ENCODE data around the gene SCIN. TPM values are rescaled to one million over a fixed set of nuclear protein-coding genes. Genes with fewer than 3 reads are reported as not detected.
"Not testable (repeated sequence)": the region's sequence is repeated elsewhere in the genome, so short reads cannot be mapped to it uniquely, and the experiment has no call there.

Gene SCIN
- total RNA-seq, 4 donors from 2014 or later: under 0.01 to 6.5 (median 2.4) TPM

DNA sequence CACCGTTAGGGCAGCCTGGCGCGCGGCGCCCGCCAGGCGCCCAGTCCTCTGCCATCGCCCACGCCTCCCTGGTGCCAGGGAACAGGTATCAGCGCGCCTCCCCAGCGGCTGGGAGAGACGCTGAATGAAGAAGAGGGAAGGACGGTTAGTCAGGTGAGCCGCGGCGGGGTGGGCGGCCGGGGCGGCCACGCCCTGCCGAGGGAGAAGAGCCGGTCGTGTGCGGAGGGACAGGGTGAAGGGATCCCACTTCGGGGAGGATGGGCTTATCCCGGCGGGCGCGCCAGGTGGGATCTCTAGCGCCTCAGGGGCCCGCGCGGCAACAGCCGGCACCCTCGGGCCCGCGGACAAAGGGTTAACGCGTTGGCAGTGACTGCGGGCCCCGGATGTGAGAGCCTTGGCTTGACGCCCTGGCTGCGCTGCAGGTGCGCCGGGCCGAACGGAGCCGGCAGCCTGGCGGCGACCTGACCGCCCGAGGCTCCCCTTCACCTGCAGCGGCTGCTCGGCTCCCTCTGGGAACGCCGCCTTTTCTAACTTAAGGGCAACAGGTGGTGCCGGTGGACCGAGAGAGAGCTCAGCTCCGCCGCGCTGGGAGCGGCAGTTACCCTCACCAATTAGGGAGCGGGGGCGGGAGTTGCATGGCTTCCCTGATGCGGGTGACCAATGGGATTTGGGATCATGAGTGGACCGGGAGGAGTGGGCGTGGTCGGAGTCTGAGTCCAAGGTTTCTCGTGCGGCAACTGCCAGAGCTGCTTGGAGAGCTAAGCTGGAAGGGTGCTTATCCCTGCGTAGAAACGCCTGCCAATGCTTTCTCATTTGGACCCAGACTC lies 116.6 kb downstream of the SCIN start, which contains the start of gene ARL4A:
Gene ARL4A (plus strand): TSS at position 743 of the 827 bp plus-strand sequence. CDS start 622 bp downstream, outside the sequence.
- no peaks in the 10 kb centered on the region for H3K9me3 ChIP-seq
- intact Hi-C loops (cut with DNase I; ENCODE audit: low total_unique reads): no loop called here
- no peaks in the 10 kb centered on the region for H3K36me3 ChIP-seq
- H3K27ac ChIP-seq: peak within 1 kb of the TSS; percentile 79 to 85
- no peaks in the 10 kb centered on the region for H3K4me1 ChIP-seq
- no peaks in the 10 kb centered on the region for H3K27me3 ChIP-seq
- TF ChIP-seq, protein P1, sequence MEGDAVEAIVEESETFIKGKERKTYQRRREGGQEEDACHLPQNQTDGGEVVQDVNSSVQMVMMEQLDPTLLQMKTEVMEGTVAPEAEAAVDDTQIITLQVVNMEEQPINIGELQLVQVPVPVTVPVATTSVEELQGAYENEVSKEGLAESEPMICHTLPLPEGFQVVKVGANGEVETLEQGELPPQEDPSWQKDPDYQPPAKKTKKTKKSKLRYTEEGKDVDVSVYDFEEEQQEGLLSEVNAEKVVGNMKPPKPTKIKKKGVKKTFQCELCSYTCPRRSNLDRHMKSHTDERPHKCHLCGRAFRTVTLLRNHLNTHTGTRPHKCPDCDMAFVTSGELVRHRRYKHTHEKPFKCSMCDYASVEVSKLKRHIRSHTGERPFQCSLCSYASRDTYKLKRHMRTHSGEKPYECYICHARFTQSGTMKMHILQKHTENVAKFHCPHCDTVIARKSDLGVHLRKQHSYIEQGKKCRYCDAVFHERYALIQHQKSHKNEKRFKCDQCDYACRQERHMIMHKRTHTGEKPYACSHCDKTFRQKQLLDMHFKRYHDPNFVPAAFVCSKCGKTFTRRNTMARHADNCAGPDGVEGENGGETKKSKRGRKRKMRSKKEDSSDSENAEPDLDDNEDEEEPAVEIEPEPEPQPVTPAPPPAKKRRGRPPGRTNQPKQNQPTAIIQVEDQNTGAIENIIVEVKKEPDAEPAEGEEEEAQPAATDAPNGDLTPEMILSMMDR (IDR thresholded peaks at IDR 0.05): peak; percentile 21 to 58 (median 50)
- TF ChIP-seq POLR2A (IDR thresholded peaks at IDR 0.05): peak; percentile 69 to 89
- DNase-seq: peak; percentile 96 to 99
- H3K4me3 ChIP-seq: peak within 1 kb of the TSS; percentile 59 to 82

DNA sequence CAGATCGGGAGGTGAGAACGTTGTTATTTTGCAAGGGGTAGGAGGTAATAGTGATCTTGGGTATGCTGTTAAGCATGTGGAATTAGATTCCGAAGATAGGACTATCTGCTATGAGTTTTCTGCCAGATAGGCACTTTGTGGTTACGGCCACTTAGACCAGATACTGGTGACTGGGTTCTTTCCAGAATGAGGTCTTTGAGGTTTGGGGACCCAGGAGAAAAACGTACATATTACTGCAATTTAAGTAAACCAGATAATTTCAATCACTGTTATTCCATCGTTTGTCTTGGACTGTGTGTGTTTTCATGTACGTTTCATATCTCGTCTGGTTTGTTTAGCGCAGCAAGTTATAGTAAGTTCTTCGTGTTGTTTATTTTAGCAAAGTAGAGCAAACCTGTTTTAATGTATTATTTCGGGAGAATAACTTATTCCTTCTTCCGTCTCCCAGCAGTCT lies 117.2 kb downstream of the SCIN start:
- Histone ChIP-seq H3K4me1 (no peaks in the 10 kb centered on the region), H3K9me3 (no peaks in the 10 kb centered on the region), H3K4me3 (peak overlapping the region; percentile 59 to 82), H3K27ac (peak overlapping the region; percentile 59 to 79), H3K27me3 (no peaks in the 10 kb centered on the region), H3K36me3 (no peaks in the 10 kb centered on the region)
- no peak for DNase-seq
- TF ChIP-seq, protein P1 (IDR thresholded peaks at IDR 0.05): no peak
- TF ChIP-seq POLR2A (IDR thresholded peaks at IDR 0.05): no peak
- intact Hi-C loops (cut with DNase I; ENCODE audit: low total_unique reads): no loop called here

DNA sequence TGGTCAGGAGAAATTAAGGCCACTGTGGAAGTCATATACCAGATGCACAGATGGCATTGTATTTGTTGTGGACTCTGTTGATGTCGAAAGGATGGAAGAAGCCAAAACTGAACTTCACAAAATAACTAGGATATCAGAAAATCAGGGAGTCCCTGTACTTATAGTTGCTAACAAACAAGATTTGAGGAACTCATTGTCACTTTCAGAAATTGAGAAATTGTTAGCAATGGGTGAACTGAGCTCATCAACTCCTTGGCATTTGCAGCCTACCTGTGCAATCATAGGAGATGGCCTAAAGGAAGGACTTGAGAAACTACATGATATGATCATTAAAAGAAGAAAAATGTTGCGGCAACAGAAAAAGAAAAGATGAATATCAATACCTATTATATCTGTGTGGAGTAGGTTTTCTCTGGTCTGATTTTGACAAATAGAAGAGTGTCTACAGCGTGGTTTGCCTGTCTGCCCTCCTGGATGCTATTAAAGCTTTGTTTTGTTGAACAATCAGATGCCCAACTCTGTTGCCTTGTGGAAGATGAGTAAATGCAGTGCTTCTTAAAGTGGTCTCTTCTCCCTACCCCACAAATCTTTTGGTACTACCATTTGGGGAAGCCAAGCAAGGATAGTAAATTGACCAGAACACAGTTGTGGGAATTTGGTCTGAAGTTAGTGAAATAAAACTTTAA lies 118.1 kb downstream of the SCIN start:
- H3K36me3 ChIP-seq; H3K4me1 ChIP-seq; DNase-seq; H3K9me3 ChIP-seq; H3K27me3 ChIP-seq; intact Hi-C loops (cut with DNase I; ENCODE audit: low total_unique reads): not testable (repeated sequence)
- peak overlapping the region in 1 of 2 donors; percentile 79 for H3K27ac ChIP-seq
- H3K4me3 ChIP-seq: peak overlapping the region; percentile 12 to 82

DNA sequence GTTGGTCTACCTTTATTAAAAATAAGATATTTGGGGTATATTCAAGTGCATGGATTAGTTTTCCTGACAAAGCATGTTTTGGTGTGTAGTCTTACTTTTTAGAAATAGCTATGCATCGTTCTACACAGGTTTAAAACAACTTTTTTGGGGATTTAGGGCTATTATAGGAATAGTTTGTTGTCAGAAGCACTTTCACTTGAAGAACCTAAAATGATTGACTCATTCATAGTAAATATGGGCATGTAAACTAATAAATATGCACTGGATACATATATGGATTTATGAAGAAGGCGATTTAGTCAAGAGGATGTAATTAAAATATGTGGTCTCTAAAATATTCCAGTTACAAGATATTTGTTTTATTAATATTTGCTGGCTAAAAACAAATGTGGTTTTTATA lies 118.9 kb downstream of the SCIN start:
- no peaks in the 10 kb centered on the region for H3K36me3 ChIP-seq
- intact Hi-C loops (cut with DNase I; ENCODE audit: low total_unique reads): no loop called here
- no peak for TF ChIP-seq POLR2A (IDR thresholded peaks at IDR 0.05)
- TF ChIP-seq, protein P1 (IDR thresholded peaks at IDR 0.05): no peak
- DNase-seq: no peak
- H3K9me3 ChIP-seq: no peaks in the 10 kb centered on the region
- H3K4me3 ChIP-seq: peak overlapping the region; percentile 12 to 82
- no peaks in the 10 kb centered on the region for H3K4me1 ChIP-seq
- peak overlapping the region; percentile 2 to 79 for H3K27ac ChIP-seq
- no peaks in the 10 kb centered on the region for H3K27me3 ChIP-seq

DNA sequence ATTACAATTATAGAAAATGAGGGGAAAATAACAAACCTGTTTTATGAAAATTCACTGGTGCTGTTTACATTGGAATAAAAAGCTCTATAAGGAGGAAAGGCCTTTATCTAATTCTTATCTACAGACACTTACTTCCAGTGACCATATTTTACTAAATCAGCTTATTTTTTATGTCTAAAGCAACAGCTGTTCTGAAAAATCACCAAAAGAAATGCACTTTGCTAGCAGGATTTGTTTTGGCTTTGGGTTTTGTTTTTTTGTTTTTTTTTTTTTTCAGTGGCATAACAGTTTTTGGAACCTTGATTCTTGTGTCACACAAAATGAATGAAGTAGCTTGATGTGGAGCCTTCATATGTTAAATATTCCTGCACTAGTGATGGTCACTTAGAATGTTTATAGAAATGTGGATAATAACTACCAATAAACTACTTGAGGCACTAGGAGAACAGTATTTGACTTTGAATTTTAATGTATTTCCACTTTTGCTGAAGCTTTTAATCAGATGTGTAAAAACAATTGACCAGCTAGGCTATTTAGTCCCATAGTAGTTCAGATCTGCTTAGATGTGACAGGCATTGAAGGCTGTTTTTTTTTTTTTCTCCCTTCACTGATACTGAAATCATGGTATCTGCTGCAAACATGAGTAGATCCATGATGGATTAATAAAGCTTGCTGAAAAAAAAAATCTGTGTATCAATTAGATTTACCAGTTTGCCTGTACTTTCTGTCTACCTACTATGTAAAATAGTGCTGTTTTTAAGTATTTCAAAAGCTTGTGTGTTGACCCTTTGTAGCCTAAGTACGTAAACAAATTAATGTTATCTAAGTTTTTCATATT lies 119.7 kb downstream of the SCIN start:
- no peak for TF ChIP-seq POLR2A (IDR thresholded peaks at IDR 0.05)
- TF ChIP-seq, protein P1 (IDR thresholded peaks at IDR 0.05): no peak
- Histone ChIP-seq H3K36me3 (no peaks in the 10 kb centered on the region), H3K4me1 (no peaks in the 10 kb centered on the region), H3K27me3 (no peaks in the 10 kb centered on the region), H3K4me3 (peak overlapping the region in 1 of 2 donors; percentile 12), H3K27ac (peak overlapping the region; percentile 2 to 79), H3K9me3 (no peaks in the 10 kb centered on the region)
- DNase-seq: no peak
- intact Hi-C loops (cut with DNase I; ENCODE audit: low total_unique reads): no loop called here

DNA sequence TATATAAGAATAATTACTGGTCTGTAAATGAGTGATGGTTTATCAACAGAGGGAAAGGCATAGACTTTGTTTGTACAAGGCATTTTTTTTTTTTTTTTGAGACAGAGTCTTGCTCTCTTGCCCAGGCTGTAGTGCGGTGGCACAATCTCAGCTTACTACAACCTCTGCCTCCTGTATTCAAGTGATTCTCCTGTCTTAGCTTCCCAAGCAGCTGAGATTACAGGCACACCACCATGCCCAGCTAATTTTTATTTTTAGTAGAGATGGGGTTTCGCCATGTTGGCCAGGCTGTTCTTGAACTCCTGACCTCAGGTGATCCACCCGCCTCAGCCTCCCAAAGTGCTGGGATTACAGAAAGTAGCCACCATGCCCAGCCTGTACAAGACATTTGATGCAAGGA lies 120.9 kb downstream of the SCIN start:
- H3K36me3 ChIP-seq; H3K27me3 ChIP-seq; intact Hi-C loops (cut with DNase I; ENCODE audit: low total_unique reads); H3K9me3 ChIP-seq; DNase-seq; H3K4me3 ChIP-seq; H3K4me1 ChIP-seq: not testable (repeated sequence)
- peak overlapping the region in 1 of 2 donors; percentile 79 for H3K27ac ChIP-seq
